Breast epithelium (tissue), 4 donors: ENCODE results near the gene SDCBP2. TPM values are rescaled to one million over a fixed set of nuclear protein-coding genes. Genes with fewer than 3 reads are reported as not detected.

Experiments used
- DNase-seq, 2 donors: peaks; one replicate each; pipeline ENCODE4 v3.0.0-alpha.2; 2019; ENCODE audit warnings: low spot score in 2 of 2
- H3K27ac ChIP-seq, 2 donors: fragments of 200-600 bp; sonication (generic) in 1 of 2; one replicate each; pipeline ENCODE4 v1.5.1; 2016 to 2019; ENCODE audit warnings: mild to moderate bottlenecking in 1 of 2
- H3K27me3 ChIP-seq, 2 donors: fragments of 200-600 bp; sonication (generic) in 1 of 2; one replicate each; pipeline versions ENCODE4 v1.5.1 to v1.6.0; 2017 to 2019; ENCODE audit warnings: control low read depth in 1 of 2, mild to moderate bottlenecking in 1 of 2
- H3K36me3 ChIP-seq: fragments of 200-600 bp; one replicate; pipeline ENCODE4 v1.5.1; 2019
- H3K4me1 ChIP-seq, 2 donors: fragments of 200-600 bp; sonication (generic); one replicate each; pipeline ENCODE4 v1.5.1; 2016 to 2019; ENCODE audit warnings: control low read depth in 1 of 2
- H3K4me3 ChIP-seq, 3 donors: fragments of 200-600 bp; sonication (generic); 1 replicate in 2 of 3; 2 replicates in 1 of 3; pipeline ENCODE4 v1.5.1; 2016 to 2019; ENCODE audit warnings: mild to moderate bottlenecking in 3 of 3, moderate library complexity in 2 of 3
- H3K9me3 ChIP-seq, 2 donors: fragments of 200-600 bp; sonication (generic) in 1 of 2; one replicate each; pipeline ENCODE4 v1.5.1; 2016 to 2019; ENCODE audit warnings: control low read depth in 1 of 2
- POLR2A ChIP-seq: fragments of 450-650 bp; IDR thresholded peaks from one replicate; pipeline ENCODE4 v1.6.1; 2016; ENCODE audit warnings: antibody characterized with exemption, mild to moderate bottlenecking, moderate library complexity
- POLR2AphosphoS5 ChIP-seq, 3 donors: sonication (generic); formaldehyde crosslinking; IDR thresholded peaks; one replicate each; pipeline ENCODE4 v1.6.1; 2017; ENCODE audit warnings: antibody characterized with exemption in 3 of 3
- intact Hi-C: fragments of 100-400 bp; cut with DNase I; formaldehyde crosslinking; loops from one replicate; pipeline ENCODE4 v1.15.1; 2023; ENCODE audit warnings: low total_unique reads
- total RNA-seq, 3 donors: library from RNA; depleted of rRNA; stranded (reverse); fragments of >200 nt; gene quantifications; one replicate each; pipeline ENCODE4 v1.1.0, GENCODE V29; 2016
- TF ChIP-seq, protein P1 (sequence below), 3 donors: fragments of 450-650 bp; IDR thresholded peaks; one replicate each; pipeline ENCODE4 v1.5.1; 2016 to 2017; ENCODE audit warnings: antibody characterized with exemption in 3 of 3, mild to moderate bottlenecking in 3 of 3, moderate library complexity in 3 of 3

Gene SDCBP2
- total RNA-seq, 3 donors from 2014 or later = 5.0 to 10.8 (median 9.8) TPM

DNA sequence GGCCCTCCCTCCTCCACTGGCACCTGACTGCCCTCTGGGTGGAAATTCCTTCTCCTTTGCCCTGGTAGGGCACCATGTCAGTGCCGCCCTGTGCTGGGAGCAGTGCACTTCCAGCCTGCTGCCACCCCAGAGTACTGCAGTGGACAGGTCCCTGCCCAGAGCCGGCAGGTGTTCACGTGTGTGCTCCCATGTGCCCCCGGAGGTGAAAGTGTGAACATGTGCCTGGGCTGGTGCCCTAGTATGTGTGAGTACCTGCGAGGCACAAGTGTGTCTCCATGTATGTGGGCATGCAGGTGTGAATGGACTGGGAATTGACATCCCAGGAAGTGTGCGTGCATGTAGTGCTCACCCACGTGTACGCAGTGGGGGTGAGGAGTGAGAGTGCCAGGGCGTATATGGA, 29.4 kb downstream of the SDCBP2 start:
- Histone ChIP-seq H3K4me1 (no peaks in the 10 kb centered on the region), H3K27ac (no peak overlapping the region), H3K27me3 (no peaks in the 10 kb centered on the region), H3K36me3 (no peaks in the 10 kb centered on the region), H3K4me3 (no peak overlapping the region), H3K9me3 (no peaks in the 10 kb centered on the region)
- DNase-seq = no peak
- TF ChIP-seq, protein P1, sequence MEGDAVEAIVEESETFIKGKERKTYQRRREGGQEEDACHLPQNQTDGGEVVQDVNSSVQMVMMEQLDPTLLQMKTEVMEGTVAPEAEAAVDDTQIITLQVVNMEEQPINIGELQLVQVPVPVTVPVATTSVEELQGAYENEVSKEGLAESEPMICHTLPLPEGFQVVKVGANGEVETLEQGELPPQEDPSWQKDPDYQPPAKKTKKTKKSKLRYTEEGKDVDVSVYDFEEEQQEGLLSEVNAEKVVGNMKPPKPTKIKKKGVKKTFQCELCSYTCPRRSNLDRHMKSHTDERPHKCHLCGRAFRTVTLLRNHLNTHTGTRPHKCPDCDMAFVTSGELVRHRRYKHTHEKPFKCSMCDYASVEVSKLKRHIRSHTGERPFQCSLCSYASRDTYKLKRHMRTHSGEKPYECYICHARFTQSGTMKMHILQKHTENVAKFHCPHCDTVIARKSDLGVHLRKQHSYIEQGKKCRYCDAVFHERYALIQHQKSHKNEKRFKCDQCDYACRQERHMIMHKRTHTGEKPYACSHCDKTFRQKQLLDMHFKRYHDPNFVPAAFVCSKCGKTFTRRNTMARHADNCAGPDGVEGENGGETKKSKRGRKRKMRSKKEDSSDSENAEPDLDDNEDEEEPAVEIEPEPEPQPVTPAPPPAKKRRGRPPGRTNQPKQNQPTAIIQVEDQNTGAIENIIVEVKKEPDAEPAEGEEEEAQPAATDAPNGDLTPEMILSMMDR (IDR thresholded peaks at IDR 0.05) = no peak
- no peak for TF ChIP-seq POLR2A
- no peak for TF ChIP-seq POLR2AphosphoS5 (IDR thresholded peaks at IDR 0.05)
- intact Hi-C loops = no loop called here

DNA sequence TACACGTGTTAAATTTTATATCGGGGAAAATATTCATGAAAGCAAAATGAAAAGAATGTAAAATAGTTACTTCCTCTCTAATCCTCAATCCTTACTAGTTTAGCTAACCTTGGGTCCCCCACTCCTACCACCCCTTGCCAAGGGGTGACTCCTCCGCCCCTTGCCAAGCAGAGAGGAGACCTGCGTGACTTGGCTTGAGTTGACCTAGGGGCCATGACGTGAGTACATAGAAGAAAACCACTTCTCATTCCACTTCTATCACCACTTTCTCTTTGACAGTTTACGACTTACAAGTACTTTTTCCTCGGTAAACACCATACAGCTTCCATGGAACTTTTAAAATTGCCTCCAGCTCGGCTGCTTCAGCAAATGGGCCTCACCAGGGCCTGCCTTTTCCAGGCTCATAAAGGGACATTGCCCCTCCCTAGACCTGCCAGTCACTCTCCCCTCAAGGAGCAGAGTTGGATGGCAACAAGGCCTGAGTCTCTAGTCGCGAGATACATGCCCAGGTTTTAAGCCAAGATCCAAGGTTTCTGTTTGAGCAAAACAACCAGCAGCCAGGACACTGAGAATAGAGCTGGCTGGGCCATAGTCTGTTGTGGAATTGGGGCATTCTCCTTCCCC, 29.9 kb downstream of the SDCBP2 start:
- Histone ChIP-seq H3K27ac (no peak overlapping the region), H3K9me3 (no peaks in the 10 kb centered on the region), H3K36me3 (no peaks in the 10 kb centered on the region), H3K27me3 (no peaks in the 10 kb centered on the region), H3K4me3 (no peak overlapping the region), H3K4me1 (no peaks in the 10 kb centered on the region)
- DNase-seq = no peak
- intact Hi-C loops = no loop called here
- TF ChIP-seq, protein P1 (IDR thresholded peaks at IDR 0.05) = no peak
- no peak for TF ChIP-seq POLR2A
- no peak for TF ChIP-seq POLR2AphosphoS5 (IDR thresholded peaks at IDR 0.05)

DNA sequence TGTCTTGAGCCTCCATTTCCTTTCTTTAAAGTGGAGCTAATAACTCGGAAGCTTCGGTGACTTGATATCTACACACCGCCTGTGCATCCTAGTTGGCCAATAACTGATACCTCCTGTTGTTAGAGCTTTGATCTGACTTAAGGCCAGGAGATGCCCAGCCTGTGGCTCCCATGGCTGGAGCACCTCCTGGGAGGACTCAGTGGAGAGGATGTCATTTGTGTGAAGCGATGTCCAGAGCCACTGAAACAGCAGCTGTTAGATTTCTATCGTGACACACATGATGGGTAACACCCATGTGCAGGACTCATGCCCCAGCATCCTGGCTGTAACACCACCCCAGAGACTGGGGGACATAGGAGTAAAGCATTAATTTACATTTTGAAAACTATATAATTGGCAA, 30.8 kb downstream of the SDCBP2 start:
- Histone ChIP-seq H3K9me3 (no peaks in the 10 kb centered on the region), H3K4me3 (no peak overlapping the region), H3K27me3 (no peaks in the 10 kb centered on the region), H3K36me3 (no peaks in the 10 kb centered on the region), H3K4me1 (no peaks in the 10 kb centered on the region), H3K27ac (no peak overlapping the region)
- DNase-seq = no peak
- intact Hi-C loops = no loop called here
- TF ChIP-seq POLR2A (no peak), POLR2AphosphoS5 (IDR thresholded peaks at IDR 0.05) (no peak)
- TF ChIP-seq, protein P1 (IDR thresholded peaks at IDR 0.05) = no peak

DNA sequence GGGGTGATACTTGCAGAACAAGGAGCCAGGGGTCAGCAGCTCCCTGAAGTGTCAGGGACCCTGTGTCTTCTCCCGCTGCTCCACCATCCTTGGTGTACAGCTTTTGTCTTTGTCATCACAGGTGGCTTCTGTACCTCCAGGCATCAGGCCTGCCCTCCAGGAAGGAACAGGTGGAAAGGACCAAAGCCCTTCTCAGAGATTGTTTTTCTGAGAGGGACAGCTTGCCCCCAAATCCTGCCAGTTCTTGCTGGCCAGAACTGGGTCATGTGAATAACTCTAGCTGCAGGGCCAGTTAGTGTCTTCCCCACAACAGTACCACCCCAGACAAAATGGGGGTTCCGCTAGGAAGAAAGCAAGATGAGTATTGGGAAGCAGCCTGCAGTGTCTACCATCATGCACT, 31.5 kb downstream of the SDCBP2 start:
- TF ChIP-seq POLR2AphosphoS5 (IDR thresholded peaks at IDR 0.05) (no peak), POLR2A (no peak)
- TF ChIP-seq, protein P1 (IDR thresholded peaks at IDR 0.05) = no peak
- DNase-seq = no peak
- Histone ChIP-seq H3K36me3 (no peaks in the 10 kb centered on the region), H3K4me3 (no peak overlapping the region), H3K27ac (no peak overlapping the region), H3K4me1 (no peaks in the 10 kb centered on the region), H3K9me3 (no peaks in the 10 kb centered on the region), H3K27me3 (no peaks in the 10 kb centered on the region)
- intact Hi-C loops = no loop called here

DNA sequence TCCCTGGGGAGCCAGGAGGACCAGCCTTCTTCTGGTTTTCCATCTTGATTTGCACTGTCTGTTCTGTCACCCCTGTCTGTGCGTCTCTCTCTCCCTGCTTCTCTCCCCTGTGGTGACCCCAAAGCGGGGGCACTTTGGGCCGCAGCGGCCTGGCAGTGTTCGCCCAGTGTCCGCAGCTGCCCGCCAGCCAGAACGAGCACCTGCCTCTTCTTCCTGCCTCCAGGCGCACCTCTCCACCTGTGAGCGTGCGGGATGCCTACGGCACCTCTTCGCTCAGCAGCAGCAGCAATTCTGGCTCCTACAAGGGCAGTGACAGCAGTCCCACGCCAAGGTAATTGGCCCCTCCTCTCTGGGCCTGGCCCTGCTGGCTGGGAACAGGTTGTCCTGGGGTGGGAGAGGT, 32.0 kb downstream of the SDCBP2 start:
- Histone ChIP-seq H3K27me3 (no peaks in the 10 kb centered on the region), H3K27ac (no peak overlapping the region), H3K36me3 (no peaks in the 10 kb centered on the region), H3K4me3 (no peak overlapping the region), H3K9me3 (no peaks in the 10 kb centered on the region), H3K4me1 (no peaks in the 10 kb centered on the region)
- no peak for TF ChIP-seq POLR2A
- TF ChIP-seq, protein P1 (IDR thresholded peaks at IDR 0.05) = no peak
- no peak for TF ChIP-seq POLR2AphosphoS5 (IDR thresholded peaks at IDR 0.05)
- intact Hi-C loops = no loop called here
- no peak for DNase-seq
